ENCODE data around the gene CES1.

DNA sequence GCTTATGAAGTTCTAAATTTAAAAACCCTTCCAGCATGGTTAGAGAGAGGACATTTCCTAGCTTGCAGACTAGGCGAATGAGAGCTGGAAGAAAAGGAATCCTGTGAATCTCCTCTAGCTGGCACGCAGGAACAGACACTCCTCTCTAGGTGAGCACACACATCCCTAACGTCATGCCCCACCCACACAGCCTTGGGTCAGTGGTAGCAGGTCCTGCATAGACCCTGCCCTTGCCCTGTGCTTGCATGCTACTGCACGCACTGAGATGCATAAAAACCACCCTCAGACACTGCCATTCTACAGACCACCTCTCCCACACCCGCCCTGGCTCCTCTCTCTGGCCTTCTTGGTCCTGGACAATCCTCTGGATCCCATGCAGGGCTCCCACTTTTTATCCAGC lies 23.5 kb downstream of the CES1 start:
- TF ChIP-seq POLR2AphosphoS5 (IDR thresholded peaks at IDR 0.05; ENCODE audit: borderline replicate concordance, low read depth, low read length) = no peak
- no peak for TF ChIP-seq EZH2 (IDR thresholded peaks at IDR 0.05)
- TF ChIP-seq FOXP2 (optimal IDR thresholded peaks at IDR 0.05; ENCODE audit: control extremely low read depth, extremely low read length, insufficient read depth) = no peak
